Keratinocyte (primary cell): ENCODE results near the gene C5.

Source experiments
- CTCF ChIP-seq, 3 experiments: IDR thresholded peaks in 1 of 3; conservative IDR thresholded peaks in 1 of 3; optimal IDR thresholded peaks in 1 of 3; 2 replicates in 2 of 3; 3 replicates in 1 of 3; pipeline versions ENCODE3 to v1.5.1; 2011; ENCODE audit warnings: low read length in 3 of 3, mild to moderate bottlenecking in 3 of 3, moderate library complexity in 2 of 3, control low read depth in 1 of 3, inconsistent platforms in 1 of 3; ENCODE audit not compliant: insufficient read depth in 2 of 3; ENCODE audit errors: extremely low read depth in 1 of 3
- EZH2 ChIP-seq: IDR thresholded peaks from one replicate; pipeline ENCODE4 v1.6.1; 2012; ENCODE audit warnings: inconsistent platforms, mild to moderate bottlenecking, low read length, moderate library complexity

GRCh38 chr9:120917929-120918762, 131.9 kb downstream of the C5 start:
- TF ChIP-seq CTCF (optimal IDR thresholded peaks at IDR 0.05 in 1 of 3, IDR thresholded peaks at IDR 0.05 in 1 of 3, conservative IDR thresholded peaks at IDR 0.05 in 1 of 3; ENCODE audit: extremely low read depth in 1 of 3, insufficient read depth in 2 of 3, low read length in 3 of 3): no peak
- TF ChIP-seq EZH2: no peak
